Eye (tissue), 1 donor: ENCODE measurements around the gene NISCH.
A peak's percentile ranks its signal among the peaks of the same experiment; 100 is the strongest.

ENCODE experiments used
- DNase-seq: peaks from one replicate; pipeline ENCODE4 v3.0.0-alpha.2; 2015

The NISCH gene

DNA sequence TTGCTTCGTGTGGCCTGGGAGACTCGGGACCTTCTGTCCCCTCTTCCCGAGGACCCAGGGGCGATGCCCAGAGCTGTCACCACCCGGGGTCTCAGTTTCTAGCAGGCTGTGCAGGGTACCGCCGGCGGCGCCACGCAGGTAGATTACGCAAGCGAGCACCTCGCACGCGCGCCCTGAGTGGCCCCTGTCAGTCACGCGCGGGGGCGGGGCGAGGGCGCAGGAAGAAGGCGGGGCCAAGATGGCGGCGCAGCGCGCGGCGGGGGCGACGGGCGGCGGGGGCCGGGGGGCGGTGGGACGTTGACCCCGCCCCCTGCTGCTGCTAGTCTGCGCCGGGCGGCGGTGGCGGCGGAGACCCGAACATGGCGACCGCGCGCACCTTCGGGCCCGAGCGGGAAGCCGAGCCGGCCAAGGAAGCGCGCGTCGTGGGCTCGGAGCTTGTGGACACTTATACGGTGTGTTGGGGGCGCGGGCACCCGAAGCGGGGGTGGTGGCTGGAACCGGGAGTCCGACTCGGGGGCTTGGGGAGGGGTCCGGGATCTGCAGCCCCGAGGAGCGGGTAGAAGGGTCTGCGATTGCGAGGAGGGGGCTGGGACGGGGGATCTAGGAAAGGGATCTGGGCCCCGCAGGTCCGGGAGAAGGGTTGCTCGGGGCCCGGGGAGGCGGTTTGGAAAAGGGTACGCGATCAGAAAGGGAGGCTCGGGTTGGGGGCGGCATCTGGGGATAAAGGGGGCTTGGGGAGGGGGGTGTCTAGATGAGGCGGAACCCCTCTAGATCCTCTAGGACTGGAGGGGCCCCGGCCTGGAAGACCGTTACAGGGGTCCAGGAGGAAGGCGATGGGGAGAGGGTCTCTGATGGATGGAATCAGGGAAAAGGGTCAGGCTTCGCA, at the start of gene NISCH:
Gene NISCH (plus strand): TSS at position 322 of the 886 bp plus-strand sequence. CDS start 38 bp downstream, at position 360.
- DNase-seq, result peak; percentile 93

DNA sequence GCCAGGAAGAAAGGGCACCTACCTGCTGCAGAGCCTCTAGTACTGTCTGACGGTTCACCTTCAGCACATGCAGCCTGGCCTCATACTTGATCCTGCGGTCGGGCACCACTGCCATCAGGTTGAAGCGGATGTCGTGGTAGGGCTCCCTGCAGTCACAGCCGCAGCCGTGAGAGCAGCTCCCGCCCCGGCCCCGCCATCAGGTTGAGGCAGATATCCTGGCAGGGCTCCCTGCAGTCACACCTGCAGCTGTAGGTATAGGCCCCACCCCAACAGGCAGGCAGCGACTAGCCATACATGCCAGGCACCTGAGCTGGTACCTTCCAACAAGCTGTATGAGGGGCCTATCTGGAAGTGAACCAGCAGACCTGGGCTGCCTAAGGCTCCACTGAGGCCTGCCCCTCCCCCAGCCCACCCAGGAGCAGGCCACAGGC, 49.2 kb upstream of the NISCH start:
- DNase-seq, result no peak

DNA sequence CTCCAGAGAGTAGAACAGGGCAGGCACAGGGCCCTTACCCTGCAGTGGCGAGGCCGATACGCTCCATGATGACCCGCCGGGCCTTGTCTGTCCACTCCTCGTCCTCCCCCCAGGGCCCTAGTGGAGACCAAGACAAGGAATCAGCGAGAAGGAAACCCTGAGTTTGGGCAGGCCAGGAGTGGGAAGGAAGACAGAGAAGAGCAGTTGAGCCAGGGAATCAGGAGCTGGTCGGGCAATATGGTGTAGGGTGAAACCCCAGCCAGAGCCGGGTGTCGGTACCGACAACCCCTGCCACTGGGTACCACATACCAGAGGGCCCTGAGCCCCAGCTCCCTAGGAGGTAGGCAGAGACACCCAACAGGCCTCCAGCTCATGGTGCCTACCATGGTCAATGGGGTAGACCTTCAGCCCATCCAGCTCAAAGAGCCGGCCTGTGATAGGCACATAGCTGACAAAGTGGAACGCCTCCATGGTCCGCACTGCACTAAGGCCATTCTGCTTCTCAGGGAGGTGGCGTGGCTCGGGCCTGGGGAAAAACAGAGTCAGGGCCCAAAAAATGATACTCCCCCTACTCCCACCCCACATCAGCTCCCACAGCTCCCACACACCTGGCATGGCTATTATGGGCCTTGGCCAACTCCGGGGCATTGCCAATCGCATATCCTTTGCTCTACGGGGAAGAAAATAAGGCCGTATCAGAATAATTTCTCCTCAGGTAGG, 48.5 kb upstream of the NISCH start:
- DNase-seq, result no peak

DNA sequence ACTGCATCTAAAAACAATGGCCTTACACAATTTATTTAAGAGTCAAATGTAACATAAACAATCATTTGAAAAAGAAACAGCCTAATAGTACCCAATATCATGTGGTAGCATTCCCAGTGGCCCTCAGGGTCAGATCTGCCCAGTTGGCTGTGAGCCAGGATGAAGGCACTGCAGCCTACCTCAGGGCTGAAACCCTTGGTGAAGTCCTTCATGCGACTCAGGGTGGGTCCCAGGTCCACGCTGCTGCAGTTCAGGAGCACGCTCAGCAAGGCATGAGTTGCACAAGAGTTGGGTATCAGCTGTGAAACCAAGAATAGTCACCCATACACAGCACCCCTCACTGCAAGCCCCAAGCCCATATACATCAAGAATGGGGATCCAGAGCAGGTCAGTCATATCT, 47.6 kb upstream of the NISCH start:
- DNase-seq, result no peak

DNA sequence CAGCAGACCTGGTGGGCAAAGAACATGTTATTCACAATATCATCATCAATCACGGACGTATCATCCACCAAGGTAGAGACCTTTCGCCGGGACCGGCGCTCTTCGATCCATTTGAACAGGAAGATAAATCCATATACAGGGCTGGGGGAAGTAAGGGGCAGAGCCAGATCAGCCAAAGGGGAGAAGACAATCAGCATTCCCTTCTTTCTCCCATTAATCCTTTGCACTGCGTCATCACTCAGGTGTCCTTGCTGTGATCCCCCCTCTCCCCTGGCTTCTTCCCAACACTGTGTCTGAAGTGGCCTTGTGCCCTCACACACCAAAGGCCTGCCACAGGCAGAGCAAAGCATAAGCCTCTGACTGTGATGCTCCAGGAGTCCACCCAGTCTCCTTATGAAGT, 46.9 kb upstream of the NISCH start:
- no peak for DNase-seq

DNA sequence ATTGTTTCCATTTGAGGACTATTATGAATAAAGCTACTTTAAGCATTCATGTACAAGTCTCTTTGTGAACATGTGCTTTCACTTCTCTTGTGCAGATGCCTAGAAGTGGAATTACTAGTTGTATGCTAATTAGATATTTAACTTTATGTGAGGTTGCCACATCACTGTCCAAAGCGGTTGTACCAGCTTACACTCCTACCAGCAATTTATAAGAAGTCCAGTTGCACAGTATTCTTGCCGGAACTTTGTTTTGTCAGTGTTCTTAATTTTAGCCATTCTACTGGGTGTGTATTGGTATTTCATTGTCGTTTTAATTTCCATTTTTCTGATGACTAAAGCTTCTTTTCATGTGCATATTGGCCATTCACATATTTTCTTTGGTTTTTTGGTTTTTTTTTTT, 39.6 kb upstream of the NISCH start:
- no peak for DNase-seq

DNA sequence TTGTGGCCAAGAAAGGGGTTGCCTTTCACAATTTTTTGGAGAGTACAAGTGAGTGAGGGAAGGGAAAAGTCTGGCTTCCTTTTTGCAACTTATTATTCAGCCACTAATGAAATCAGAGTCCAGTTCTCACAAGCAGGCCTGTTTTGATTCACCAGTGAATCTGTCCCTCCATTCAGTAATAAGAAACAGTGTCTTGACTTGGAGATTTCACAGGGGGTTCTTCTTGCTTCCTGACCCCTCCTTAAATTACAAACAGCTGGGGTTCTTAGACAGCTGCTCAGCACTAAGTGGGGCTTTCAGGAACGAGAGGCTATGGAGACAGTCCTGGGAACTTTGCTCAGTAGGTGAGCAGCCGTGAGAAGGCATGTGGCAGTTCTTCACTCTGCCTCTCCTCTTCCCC, 35.0 kb upstream of the NISCH start:
- peak; percentile 15 for DNase-seq

DNA sequence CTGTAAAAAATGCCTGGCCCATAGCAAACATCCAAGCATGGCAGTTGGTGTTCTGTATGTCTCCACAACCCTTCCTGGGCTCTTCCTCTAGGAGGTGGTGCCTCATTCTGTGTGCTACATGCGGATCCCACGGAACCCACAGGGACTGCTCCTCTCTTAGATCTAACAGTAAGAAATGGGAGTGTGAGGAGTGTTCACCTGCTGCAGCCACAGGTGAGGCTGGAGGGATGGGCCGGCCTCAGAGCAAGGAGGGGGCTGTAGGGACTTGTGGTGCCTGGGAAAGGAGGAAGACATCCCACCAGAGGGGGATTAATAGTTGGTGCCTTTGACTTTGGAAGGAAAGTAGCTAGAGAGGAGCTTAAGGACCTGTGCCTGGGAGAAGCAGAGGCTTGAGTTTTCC, 32.7 kb upstream of the NISCH start:
- DNase-seq, result no peak

DNA sequence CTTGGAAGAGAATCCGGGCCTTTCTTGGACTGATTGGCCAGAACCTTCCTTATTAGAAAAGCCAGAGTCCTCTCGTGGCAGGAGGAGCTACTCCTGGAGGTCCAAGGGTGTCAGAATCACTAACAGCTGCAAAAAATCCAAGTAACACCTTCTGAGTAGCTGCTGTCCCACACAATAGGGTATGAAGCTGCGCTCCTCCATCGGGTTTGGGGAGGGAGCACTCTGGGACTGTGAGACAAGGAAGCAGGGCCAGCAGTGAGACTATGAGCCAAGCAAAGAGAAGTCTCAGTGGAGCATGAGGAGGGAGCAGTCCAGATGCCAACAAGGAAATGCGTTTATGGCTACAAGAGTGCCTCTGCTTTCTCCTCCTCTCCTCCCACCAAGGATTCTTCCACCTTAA, 32.2 kb upstream of the NISCH start:
- no peak for DNase-seq

DNA sequence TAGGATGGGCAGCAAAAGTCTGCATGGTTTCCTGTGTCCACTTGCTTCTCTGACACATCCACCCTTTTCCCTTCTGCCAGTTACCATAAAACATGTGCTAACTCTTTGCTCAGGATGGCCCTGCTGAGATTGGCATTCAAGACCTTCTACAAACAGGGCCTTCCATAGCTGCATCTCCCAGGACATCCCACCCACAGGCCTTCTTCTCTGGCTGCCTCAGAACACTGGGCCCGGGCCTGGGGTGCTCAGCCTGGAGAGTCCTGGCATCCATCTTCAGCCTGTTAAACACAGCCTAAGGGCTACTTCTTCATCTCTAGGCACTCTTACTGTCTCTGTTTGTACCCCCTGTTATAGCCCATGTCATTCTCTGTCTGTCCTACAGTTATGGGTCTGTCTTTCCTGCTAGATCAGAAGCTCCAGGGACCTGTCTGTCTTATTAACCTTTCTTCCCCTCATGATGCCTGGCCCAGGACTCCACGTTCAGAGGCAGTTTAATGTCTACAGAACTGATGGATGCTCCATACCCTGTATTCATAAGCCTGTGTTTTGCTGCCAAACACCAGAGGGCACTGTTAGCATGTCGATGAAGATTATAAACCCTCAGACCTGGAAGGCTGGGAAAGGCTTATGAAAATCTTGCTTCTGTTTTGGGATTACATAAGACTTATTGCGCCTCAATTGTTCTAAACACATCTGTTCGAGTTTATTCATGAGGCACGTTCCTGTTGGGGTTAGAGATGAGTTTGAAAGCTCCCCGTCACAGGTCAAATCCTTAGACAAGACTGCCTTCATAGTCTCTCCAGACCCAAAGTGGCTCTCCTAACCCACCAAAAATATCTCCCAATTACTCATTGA, 27.0 kb upstream of the NISCH start:
- peak; percentile 90 for DNase-seq

DNA sequence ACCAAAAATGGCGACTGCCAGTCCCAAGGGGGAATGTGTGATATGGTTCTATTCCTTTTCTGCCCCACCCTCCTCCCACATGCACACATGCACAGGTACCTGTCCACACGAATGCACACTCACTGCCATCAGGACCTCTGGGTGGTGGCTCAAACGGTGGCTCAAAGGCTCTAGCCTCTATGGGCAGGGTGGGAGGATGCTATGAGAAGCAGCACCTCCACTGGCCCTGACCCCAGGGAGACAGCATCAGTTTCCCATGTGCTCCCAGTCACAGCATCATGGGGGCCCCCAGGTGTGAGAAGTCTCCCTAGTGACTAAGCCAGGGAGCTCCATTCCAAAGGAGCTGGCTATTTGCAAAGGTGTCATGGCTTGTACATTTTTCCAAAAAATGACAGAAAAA, 26.4 kb upstream of the NISCH start:
- DNase-seq, result no peak

DNA sequence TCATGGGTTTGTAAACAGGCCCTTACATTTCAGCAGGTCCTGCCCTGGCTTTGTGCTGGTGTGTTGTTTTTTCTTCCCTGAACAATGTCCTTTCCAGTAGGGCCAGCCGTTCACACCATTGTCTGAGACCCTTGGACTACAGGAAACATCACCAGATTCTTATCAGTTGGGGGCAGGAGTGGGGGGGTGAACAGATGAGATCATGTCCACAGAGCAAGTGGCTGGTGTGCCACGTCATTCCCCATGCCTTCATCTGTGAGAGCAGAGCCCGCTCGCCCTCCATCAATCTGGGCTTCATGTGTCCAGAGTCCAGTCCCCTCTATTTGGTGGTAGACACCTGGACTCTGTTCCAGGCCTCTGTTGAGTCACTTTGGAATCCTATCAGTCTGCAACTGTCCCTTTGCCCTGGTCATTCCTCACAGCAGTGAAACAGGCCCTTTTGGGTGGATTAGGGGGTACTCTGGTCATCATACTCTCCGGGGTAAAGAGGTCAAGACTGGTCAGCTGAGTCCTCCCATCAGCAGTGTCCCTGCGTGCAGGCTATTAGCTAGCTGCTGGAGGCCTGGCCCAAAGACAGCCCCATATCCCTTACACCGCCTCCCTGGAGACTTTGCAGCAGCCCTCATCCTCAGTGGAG, 25.5 kb upstream of the NISCH start:
- DNase-seq, result no peak

DNA sequence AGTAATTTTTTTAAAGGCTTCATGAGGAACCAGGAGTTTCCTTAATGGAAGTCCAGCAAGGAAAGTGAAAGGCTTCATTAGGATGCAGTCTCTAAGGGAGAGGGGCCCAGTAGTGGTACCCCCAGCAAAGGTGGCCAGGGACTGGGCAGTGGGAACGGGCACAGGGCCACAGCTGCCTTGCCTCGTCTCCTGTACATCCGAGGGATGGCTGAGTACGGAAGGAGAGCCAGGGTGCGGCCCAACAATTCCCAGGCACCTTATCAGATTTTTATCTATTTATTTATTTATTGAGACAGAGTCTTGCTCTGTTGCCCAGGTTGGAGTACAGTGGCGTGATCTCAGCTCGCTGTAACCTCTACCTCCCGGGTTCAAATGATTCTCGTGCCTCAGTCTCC, 25.0 kb upstream of the NISCH start:
- no peak for DNase-seq

DNA sequence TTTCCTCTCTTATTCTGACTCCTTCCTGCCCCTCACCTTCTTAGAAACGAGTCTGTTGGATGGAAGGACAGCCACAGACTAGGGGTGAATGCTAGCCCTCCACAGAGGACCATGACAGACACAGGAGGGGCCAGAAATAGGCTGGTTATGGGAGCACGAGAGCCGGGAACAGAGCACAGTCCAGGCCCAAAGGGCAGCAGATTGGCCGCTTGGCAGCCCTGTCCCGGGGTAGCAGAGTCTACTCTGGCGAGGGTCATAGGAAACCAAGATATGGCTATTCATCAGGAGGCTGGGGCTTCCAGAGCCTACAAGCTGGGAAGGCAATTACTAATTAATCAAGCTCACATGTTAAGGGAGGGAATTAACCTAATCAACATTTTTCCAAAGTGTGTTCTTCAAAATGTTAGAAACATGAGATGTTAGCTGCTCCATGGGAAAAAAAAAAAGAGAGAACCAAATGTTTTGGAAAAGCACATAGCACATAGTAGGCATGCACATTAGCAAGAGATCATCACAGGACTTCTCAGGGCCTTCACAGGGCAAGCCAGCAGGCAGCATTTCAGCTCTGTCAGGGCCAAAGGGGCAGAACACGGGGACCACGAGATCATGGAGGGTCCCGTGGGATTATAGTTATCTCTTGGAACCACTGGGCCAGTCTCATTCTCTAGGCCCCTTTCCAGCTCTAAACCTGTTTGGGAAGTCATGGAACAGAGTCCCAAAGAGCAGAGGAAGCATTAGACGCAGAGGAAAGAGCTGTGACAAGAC, 23.8 kb upstream of the NISCH start:
- DNase-seq, result no peak

DNA sequence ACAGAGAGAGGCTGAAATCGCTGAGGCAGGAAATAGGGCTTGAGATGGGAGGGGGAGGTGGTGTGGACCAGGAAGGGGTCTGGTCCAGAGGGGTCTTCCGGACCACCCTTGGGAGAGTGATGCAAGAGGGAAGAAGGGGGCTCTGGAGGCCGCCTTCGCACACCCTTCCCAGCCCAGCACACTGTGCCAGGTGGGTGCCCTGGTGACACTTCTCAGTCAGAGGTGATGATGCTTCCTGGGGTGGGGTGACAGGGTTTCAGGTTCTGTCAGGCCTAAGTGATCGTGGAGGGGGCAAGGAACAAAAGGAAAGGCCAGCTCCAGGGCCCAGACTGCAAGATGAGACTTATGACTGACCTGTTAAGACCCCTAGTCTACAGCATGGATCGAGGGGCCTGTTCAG, 23.2 kb upstream of the NISCH start:
- DNase-seq, result no peak

DNA sequence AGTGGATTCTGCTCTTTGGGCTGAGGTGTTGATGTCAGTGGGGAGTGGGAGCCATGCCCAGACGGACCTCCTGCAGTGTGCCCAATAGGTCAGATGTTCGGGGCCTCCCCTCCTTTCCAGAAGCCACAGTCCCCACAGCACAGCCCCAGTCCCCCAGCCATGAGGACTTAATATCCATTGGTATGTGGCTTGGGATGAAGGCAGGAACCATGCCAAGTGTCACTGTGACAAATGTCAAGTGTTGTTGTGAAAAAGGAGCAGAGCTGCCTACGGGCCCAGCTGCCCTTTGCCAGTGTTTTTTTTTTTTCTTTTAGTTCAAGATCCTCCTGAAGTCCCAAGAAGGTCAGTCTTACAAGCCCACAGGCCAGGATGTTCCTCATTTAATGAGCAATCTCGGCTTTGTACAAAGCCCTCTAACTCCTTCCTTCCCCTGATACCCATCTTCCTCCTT, 22.7 kb upstream of the NISCH start:
- no peak for DNase-seq

DNA sequence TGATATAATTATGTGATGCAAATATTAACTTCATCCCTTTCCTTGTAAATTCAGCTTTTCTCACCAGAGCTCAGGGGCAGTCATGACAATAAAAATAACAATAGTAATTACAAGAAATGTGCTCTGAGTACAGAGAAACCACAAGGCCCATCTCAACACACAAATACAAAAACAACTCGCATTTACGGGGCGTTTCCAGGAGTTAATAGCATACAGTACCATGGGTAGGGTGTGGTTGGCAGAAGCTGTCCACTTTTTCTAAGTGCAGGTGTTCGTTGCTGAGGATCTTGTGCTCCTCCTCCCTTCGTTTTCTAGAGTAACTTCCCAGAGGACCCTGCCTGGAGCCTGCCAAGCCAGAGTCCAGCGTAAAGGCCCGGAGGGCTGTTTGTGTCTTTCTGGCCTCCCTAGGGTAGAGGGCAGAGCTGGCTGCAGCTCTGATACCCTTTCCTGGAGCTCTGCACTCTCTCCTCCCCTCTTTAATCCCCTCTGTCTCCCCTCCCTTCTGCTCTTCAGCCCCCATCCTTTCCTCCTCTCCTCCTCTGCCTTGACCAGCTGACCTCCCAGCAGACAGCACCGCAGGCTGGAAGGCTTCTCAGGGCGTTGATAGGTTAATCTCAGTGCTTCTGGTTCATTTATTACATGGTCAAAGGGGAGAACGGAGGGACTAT, 21.9 kb upstream of the NISCH start:
- DNase-seq, result peak; percentile 63

DNA sequence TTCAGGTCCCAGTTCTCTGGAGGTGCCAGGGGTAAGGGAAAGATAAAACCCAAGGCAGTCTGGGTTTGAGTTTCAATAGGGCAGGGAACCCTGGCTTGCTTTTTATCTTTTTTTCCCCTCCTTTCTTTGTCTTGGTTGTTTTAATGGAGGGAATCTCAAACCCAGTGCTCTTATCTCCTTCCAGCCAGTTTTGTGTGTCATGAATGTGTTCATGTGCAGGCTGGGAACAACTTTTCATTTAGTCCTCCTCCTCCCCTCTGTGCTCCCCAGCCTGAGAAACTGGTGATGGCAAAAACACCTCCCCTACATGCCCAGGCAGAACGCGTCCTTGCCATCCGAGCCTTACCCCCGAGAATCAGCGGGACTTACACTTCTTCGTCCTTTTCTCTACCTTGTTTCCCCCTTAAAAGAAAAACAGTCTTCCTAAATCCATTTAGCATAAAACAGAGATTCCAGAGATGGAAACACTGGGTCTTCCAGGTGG, 21.4 kb upstream of the NISCH start:
- DNase-seq, result no peak

DNA sequence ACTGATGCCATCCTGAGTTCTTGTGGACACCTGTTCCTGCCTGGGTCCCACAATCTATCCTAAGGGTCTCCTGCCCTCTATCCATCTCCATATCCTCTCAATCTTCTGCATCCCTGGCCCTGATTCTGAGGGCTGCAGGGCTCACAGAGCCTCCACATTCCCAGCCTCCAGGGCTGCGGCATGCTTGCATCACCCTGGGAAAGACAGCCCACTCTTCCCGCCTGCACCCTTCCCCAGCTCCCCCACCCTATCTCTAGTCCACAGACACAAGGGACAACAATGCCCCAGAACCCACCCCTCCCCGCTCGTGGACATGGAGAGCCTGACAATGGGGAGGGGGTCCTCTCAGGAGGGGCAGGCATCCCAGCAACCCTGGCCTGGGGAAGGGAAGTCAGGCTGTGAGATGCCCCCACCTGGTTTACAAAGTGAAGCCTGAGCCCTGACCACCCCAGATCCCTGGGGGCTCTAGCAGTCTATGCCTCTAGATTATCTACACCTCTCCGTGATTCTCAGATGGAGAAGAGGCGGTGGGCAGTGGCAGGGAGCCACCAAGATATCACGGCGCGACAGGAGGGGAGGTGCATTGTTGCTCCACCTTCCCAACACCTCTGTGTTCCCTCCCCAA, 20.8 kb upstream of the NISCH start:
- DNase-seq, result no peak

DNA sequence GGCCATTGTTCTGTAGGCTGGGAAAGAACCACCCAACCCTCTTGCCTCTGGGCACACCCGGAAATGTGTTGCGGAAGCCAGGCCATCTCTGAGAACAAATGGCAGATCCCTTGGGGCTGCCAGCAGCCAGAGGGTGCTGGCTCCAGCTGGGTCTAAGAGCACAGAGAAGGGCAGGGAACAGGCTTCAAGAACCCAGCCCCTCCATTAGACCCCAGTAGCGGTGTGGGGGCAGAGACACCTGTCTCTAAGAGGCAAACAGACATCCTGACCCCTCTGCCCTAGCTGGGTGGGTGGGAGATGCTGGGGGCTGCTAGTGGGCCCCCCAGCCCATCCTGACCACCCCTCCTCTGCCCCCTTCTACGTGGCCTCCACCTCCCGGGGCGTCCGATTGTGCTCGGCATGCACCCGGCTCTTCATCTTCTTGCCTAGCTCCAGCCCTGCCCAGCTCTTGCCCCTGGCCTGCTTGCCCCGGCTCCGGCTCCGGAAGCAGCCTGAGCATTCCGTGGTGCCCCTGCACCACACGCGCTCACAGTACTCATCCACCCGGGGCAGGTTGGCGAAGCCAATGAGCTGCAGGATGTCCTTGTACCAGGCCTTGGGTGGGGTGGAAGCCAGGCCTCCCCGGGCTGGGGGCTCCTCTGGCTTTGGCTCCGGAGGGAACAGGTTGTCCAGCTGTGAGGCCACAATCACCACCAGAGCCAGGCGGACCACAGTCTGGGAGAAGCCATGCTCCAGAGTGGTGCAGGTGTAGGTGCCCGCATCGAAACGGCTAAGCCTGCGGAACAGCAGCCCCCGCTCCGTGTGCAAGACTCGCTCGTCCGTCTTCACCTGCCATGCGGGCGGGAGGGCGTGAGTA, 19.9 kb upstream of the NISCH start:
- no peak for DNase-seq
